Immature natural killer cell (primary cell): ENCODE measurements around the gene ERGIC3. TPM values are rescaled to one million over a fixed set of nuclear protein-coding genes. Genes with fewer than 3 reads are reported as not detected.
"Not testable (repeated sequence)": the region's sequence is repeated elsewhere in the genome, so short reads cannot be mapped to it uniquely, and the experiment has no call there.

Source experiments
- DNase-seq, 3 donors: peaks; one replicate each; pipeline ENCODE4 v3.0.0; 2022; ENCODE audit warnings: mixed read lengths in 1 of 3
- H3K27ac Mint-ChIP-seq, 6 donors: one replicate each; pipeline ENCODE4 v1.8.0; 2020; ENCODE audit warnings: mixed read lengths in 6 of 6, mild to moderate bottlenecking in 5 of 6, inconsistent platforms in 4 of 6, moderate library complexity in 3 of 6
- H3K27me3 Mint-ChIP-seq, 3 donors: one replicate each; pipeline ENCODE4 v1.8.0; 2020 to 2021; ENCODE audit warnings: low read depth in 3 of 3, mild to moderate bottlenecking in 3 of 3, mixed read lengths in 3 of 3, moderate library complexity in 3 of 3, inconsistent platforms in 1 of 3
- H3K36me3 Mint-ChIP-seq, 3 donors: one replicate each; pipeline ENCODE4 v1.8.0; 2020; ENCODE audit warnings: mixed read lengths in 3 of 3, inconsistent platforms in 2 of 3, mild to moderate bottlenecking in 2 of 3
- H3K4me1 Mint-ChIP-seq, 2 donors: one replicate each; pipeline ENCODE4 v1.8.0; 2020; ENCODE audit warnings: inconsistent platforms in 2 of 2, mild to moderate bottlenecking in 2 of 2, mixed read lengths in 2 of 2, moderate library complexity in 1 of 2
- H3K4me3 Mint-ChIP-seq, 5 donors: one replicate each; pipeline ENCODE4 v1.8.0; 2020; ENCODE audit warnings: mild to moderate bottlenecking in 5 of 5, mixed read lengths in 5 of 5, inconsistent platforms in 3 of 5, moderate library complexity in 3 of 5
- H3K9me3 Mint-ChIP-seq, 6 donors: one replicate each; pipeline ENCODE4 v1.8.0; 2020; ENCODE audit warnings: mild to moderate bottlenecking in 6 of 6, mixed read lengths in 6 of 6, inconsistent platforms in 4 of 6, moderate library complexity in 3 of 6
- polyA plus RNA-seq, 3 donors: library from polyadenylated mRNA; unstranded; fragments of 300-500 nt; fragmentation: Illumina TruSeq; gene quantifications; one replicate each; pipeline ENCODE4 v1.2.3, GENCODE V29; 2021

The ERGIC3 gene
- polyA plus RNA-seq, 3 donors from 2014 or later, result 102 to 169 (median 138) TPM

DNA sequence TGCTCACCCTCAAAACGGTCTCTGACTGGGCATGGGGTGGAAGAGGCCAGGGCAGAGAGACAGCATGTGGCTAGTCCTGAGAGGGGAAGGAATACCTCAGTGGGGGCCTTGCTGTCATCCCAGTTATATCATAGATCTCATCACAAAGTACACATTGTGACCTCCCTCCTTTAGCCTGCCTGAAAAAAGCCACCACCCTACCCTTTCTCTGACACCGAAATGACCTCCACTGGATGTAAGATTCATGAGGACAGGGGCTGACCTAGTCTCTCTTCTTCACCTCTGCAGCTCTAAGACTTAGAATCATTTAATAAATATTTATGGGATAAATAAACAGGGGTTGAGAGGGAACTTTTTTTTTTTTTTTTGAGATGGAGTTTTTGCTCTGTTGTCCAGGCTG, 12.3 kb upstream of the ERGIC3 start, which contains the start of gene C20orf173:
Gene C20orf173 (minus strand): TSS at position 101 of the 400 bp plus-strand sequence. CDS start 279 bp downstream, outside the sequence.
- H3K27me3 Mint-ChIP-seq, result peaks cover 0 to 2% (median 0%) of the 10 kb centered on the region in 3 donors
- no peaks in the 10 kb centered on the region for H3K4me1 Mint-ChIP-seq
- H3K27ac Mint-ChIP-seq, result peak within 1 kb of the TSS in 1 of 6 donors; percentile 67
- H3K36me3 Mint-ChIP-seq, result no peaks in the 10 kb centered on the region
- no peak for DNase-seq
- no peaks in the 10 kb centered on the region for H3K9me3 Mint-ChIP-seq
- no peak within 1 kb of the TSS for H3K4me3 Mint-ChIP-seq

DNA sequence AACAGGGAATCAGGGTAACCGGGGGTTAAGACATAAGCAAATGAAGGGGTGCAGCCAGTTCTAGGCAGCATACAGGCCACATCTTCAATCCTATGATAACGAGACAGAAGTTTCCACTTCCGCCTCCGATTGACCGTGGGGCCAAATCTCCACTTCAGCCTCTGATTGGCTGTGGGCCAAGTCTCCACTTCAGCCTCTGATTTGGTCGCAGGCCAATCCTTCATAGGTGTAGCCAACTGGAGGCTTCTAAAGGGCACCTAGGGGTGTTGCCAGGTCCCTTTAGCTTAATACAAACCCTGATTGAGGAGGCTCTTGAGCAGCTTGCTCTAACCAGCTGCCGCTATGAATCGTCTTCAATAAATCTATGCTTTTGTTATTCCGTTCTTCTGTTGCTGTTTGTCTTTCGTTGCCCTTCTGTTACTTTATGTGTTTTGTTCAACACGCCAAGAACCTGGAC, 2.1 kb upstream of the ERGIC3 start:
- Mint-ChIP-seq H3K27me3 (peaks cover 1 to 6% (median 4%) of the 10 kb centered on the region in 3 donors), H3K36me3 (peaks cover 0 to 5% (median 0%) of the 10 kb centered on the region in 3 donors), H3K4me3 (peak overlapping the region in 4 of 5 donors; percentile 34 to 66 (median 59)), H3K27ac (peak overlapping the region in 3 of 6 donors; percentile 27 to 86 (median 64)), H3K4me1 (peaks cover 14 to 30% of the 10 kb centered on the region in 2 donors), H3K9me3 (no peaks in the 10 kb centered on the region)
- peak; percentile 26 to 47 (median 46) for DNase-seq

DNA sequence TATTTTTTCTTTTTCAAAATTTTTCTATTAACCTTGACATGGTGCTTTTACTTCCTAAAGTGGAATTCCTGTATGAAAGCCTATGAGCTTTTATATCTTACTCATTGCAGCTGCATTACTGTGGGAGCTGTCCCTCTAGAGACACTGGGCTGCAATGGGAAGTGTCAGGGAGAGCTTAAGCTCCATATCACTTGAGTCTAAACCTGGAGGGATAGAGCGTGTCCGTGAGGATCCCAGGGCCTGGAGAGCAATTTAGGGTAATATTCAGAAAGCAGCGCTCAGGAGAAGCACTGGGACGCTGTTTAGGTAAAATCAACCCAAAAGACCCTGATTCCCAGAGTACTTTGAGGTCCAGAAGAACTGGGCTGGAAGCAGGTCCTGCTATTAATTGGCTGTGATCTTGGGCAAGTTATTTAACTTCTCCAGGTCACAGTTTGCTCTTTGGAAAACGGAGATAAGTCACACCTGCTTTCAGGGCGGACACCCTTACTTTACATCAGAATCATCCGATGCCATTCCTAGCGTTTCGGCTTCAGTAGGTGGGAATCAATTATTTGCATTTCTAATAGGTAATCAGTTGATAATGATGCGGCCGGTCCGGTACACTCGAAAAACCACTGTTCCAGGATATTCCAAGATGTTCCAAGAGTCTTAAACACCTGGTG, 628 bp upstream of the ERGIC3 start:
- Mint-ChIP-seq H3K36me3 (peaks cover 0 to 5% (median 0%) of the 10 kb centered on the region in 3 donors), H3K4me1 (peaks cover 14 to 30% of the 10 kb centered on the region in 2 donors), H3K27me3 (peaks cover 1 to 6% (median 4%) of the 10 kb centered on the region in 3 donors), H3K9me3 (no peaks in the 10 kb centered on the region), H3K27ac (peak overlapping the region; percentile 77 to 92 (median 88)), H3K4me3 (peak overlapping the region; percentile 88 to 92 (median 90))
- no peak for DNase-seq

DNA sequence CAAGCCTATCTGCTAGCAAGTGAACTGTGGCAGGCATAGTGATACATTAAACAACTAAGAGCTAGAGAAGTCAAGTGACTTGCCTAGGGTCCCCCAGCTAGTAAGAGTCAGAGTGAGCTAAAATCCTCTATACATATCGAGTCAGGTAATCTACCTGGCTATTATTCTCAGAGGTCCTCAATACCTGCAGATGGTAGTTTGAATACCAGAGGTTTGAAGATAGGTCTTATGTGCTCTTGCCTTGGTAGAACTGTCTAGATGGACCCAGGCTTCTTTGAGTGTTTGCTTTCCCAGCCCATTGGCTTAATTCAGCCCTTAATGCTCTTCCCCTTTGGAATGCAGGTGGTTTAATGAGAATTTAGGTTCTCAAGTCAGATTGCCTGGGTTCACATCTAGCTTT, 1.1 kb downstream of the ERGIC3 start:
- Mint-ChIP-seq H3K4me1 (peaks cover 14 to 30% of the 10 kb centered on the region in 2 donors), H3K27ac (peak overlapping the region; percentile 77 to 92 (median 86)), H3K4me3 (peak overlapping the region; percentile 88 to 92 (median 90)), H3K27me3 (peaks cover 1 to 6% (median 4%) of the 10 kb centered on the region in 3 donors), H3K36me3 (peaks cover 0 to 5% (median 0%) of the 10 kb centered on the region in 3 donors), H3K9me3 (no peaks in the 10 kb centered on the region)
- DNase-seq, result no peak

DNA sequence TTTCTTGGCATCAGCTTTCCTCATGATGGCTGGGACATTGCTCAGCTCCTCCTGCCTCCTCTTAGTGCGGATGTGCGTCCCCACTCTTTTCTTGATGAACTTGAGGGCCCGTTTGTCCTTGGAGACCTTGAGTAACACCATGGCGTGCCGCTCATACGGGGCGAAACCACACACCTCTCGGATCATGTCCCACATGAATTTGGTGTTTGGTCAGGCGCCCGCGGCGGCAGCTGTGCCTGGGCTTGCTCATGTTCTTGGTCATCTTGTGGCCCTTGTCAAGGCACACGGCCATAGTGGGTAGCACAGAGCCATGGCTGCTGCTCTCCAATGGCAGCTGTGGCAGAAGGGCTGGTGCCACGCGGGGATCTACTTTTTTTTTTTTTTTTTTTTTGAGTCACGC, 2.6 kb downstream of the ERGIC3 start:
- H3K9me3 Mint-ChIP-seq, result no peaks in the 10 kb centered on the region
- no peak for DNase-seq
- peaks cover 1 to 6% (median 4%) of the 10 kb centered on the region in 3 donors for H3K27me3 Mint-ChIP-seq
- peaks cover 14 to 30% of the 10 kb centered on the region in 2 donors for H3K4me1 Mint-ChIP-seq
- H3K36me3 Mint-ChIP-seq, result peaks cover 5 to 9% (median 9%) of the 10 kb centered on the region in 3 donors
- H3K27ac Mint-ChIP-seq, result no peak overlapping the region
- no peak overlapping the region for H3K4me3 Mint-ChIP-seq

DNA sequence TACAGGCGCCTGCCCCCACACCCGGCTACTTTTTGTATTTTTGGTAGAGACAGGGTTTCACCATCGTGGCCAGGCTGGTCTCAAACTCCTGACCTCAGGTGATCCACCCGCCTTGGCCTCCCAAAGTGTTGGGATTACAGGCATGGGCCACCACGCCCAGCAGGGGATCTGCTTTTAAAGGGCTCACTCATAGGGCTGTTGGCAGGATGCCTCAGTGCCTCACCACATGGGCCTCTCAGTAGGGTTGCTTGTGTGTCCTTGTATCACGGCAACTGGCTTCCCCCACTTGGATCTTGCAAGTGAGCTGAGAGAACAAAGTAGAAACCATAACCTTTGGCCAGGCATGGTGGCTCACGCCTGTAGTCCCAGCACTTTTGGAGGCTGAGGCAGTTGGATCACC, 3.1 kb downstream of the ERGIC3 start:
- Mint-ChIP-seq H3K36me3 (peaks cover 7 to 11% (median 9%) of the 10 kb centered on the region in 3 donors), H3K4me1 (peaks cover 14 to 30% of the 10 kb centered on the region in 2 donors)
- not testable (repeated sequence) for H3K9me3 Mint-ChIP-seq, H3K27me3 Mint-ChIP-seq, H3K4me3 Mint-ChIP-seq, DNase-seq, H3K27ac Mint-ChIP-seq

DNA sequence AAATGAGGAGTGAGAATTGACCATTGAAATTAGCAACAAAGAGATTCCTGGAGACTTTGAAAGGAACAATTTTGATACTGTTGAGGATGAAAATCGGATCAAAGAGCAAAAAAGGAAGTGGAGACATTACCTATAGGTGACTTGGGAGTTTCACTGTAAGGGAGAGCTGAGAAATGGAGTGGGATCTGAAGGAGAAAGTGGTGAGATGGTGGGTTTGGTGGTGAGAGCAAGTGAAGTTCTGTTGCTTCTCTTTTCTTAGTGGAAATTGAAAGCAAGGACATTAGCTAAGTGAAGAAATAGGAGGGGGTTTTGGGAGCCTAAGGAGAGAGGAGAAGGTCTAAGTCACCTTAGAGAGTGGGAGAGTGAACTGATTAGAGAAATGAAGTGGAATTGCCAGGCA, 4.2 kb downstream of the ERGIC3 start:
- H3K27me3 Mint-ChIP-seq, result peaks cover 1 to 6% (median 4%) of the 10 kb centered on the region in 3 donors

DNA sequence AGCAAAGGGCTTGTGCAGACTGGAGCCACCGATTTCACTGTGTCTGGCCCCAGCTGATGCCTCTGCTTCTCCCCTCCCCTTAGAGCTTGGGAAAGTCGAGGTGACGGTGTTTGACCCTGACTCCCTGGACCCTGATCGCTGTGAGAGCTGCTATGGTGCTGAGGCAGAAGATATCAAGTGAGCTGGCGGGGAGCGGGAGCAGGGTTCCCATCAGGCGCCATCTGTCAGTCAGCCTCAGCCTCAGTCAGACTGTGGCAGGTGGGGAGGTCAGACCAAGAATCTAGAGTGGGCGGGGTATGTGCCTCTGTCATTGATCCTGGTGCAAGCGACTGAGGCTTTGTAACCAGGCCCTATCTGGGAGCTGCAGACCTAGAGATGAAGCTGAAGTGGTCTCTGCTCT, 5.5 kb downstream of the ERGIC3 start:
- Mint-ChIP-seq H3K27me3 (no peaks in the 10 kb centered on the region), H3K36me3 (peaks cover 9 to 13% (median 10%) of the 10 kb centered on the region in 3 donors), H3K4me3 (no peak overlapping the region), H3K9me3 (no peaks in the 10 kb centered on the region), H3K4me1 (peaks cover 8 to 13% of the 10 kb centered on the region in 2 donors), H3K27ac (no peak overlapping the region)
- no peak for DNase-seq

More for the DNA sequence above, 4.2 kb downstream of the ERGIC3 start:
- peaks cover 9 to 13% (median 10%) of the 10 kb centered on the region in 3 donors for H3K36me3 Mint-ChIP-seq
- no peak overlapping the region for H3K4me3 Mint-ChIP-seq
- no peak for DNase-seq
- peaks cover 13 to 24% of the 10 kb centered on the region in 2 donors for H3K4me1 Mint-ChIP-seq
- no peak overlapping the region for H3K27ac Mint-ChIP-seq
- H3K9me3 Mint-ChIP-seq, result no peaks in the 10 kb centered on the region

DNA sequence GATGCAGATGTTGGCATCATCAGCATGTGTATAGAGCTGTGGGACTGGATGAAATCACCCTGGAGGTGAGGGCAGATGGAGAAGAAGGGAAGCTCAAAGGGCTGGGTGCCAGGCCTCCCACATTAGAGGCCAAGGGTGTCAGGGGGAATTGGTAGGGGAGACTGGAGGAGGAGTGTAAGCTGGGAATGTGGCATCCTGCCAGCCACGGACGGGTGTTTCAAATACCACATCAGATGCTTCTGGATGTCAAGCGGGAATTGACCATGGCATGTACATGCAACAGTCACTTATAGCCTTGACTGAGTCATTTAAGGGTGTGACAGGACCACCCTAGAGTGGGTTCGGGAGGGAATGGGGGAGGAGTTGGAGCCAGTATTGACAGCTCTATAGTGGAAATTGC, 9.6 kb downstream of the ERGIC3 start:
- Mint-ChIP-seq H3K27ac (no peak overlapping the region), H3K27me3 (no peaks in the 10 kb centered on the region)

DNA sequence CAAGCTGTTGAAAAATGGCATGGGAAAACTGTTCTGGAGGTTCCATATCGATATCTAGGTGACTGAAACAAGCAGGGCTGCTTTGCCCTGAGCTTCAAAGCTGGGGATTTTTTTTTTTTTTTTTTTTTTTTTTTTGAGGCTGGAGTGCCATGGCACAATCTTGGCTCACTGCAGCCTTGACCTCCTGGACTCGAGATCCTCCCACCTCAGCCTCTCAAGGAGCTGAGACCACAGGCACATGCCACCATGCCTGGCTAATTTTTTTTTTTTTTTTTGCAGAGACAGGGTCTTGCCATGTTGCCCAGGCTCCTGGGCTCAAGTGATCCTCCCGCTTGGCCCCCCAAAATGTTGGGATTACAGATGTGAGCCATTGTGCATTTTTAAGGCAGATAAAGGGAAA, 11.0 kb downstream of the ERGIC3 start:
- H3K27me3 Mint-ChIP-seq, result no peaks in the 10 kb centered on the region
- no peak overlapping the region for H3K4me3 Mint-ChIP-seq
- H3K9me3 Mint-ChIP-seq, result no peaks in the 10 kb centered on the region
- H3K4me1 Mint-ChIP-seq, result no peaks in the 10 kb centered on the region
- no peak overlapping the region for H3K27ac Mint-ChIP-seq
- DNase-seq, result no peak
- H3K36me3 Mint-ChIP-seq, result peaks cover 8 to 31% (median 13%) of the 10 kb centered on the region in 3 donors

More for the DNA sequence above, 9.6 kb downstream of the ERGIC3 start:
- Mint-ChIP-seq H3K4me3 (no peak overlapping the region), H3K36me3 (peaks cover 8 to 25% (median 13%) of the 10 kb centered on the region in 3 donors), H3K9me3 (no peaks in the 10 kb centered on the region), H3K4me1 (no peaks in the 10 kb centered on the region)
- no peak for DNase-seq

DNA sequence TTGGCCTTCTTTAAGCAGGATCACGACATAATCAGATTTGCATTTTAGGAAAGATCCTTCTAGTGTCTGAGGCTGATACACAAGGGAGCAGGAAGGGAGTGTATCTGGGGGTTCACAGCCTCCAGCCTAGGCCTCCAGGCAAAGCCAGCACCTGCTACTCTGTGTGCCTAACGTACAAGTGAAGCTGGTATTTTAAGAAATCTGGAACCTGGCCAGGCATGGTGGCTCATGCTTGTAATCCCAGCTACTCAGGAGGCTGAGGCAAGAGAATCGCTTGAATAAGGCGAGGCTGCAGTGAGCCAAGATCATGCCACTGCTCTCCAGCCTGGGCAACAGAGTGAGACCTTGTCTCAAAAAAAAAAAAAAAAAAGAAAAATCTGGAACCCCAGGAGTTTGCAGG, 13.6 kb downstream of the ERGIC3 start:
- H3K4me3 Mint-ChIP-seq, H3K4me1 Mint-ChIP-seq, DNase-seq, H3K9me3 Mint-ChIP-seq, H3K27me3 Mint-ChIP-seq: not testable (repeated sequence)
- peak overlapping the region in 2 of 6 donors; percentile 6 to 25 for H3K27ac Mint-ChIP-seq
- H3K36me3 Mint-ChIP-seq, result peaks cover 4 to 28% (median 7%) of the 10 kb centered on the region in 3 donors

DNA sequence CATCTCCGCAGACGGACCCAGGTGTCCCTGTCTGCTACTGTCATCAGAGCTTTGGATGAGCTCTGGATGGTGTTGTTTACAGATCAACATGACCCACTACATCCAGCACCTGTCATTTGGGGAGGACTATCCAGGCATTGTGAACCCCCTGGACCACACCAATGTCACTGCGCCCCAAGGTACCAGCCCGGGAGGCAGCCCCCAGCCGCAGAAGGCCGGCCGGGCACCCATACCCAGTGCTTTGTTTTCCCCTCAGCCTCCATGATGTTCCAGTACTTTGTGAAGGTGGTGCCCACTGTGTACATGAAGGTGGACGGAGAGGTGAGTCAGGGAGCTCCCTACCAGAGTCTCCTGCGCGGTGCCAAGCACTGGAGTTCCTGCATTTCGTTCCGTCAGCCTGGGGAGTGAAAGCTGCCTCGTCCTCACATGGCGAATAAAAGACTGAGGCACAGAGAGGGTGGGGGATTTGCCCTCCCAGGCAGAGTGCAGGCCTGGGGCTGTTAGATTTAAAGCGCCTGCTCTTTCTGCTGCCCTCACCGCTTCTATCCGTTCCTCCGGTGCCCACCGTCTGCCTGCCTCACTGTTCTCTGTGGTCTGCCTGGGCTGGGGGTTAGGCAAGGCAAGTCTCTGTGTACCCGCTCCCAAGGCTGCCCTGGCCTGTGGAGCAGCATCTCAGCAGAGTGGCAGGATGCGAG, 14.2 kb downstream of the ERGIC3 start:
- no peaks in the 10 kb centered on the region for H3K9me3 Mint-ChIP-seq
- H3K36me3 Mint-ChIP-seq, result peaks cover 4 to 28% (median 7%) of the 10 kb centered on the region in 3 donors
- H3K4me1 Mint-ChIP-seq, result no peaks in the 10 kb centered on the region
- no peak overlapping the region for H3K27ac Mint-ChIP-seq
- no peak for DNase-seq
- H3K4me3 Mint-ChIP-seq, result no peak overlapping the region
- no peaks in the 10 kb centered on the region for H3K27me3 Mint-ChIP-seq

DNA sequence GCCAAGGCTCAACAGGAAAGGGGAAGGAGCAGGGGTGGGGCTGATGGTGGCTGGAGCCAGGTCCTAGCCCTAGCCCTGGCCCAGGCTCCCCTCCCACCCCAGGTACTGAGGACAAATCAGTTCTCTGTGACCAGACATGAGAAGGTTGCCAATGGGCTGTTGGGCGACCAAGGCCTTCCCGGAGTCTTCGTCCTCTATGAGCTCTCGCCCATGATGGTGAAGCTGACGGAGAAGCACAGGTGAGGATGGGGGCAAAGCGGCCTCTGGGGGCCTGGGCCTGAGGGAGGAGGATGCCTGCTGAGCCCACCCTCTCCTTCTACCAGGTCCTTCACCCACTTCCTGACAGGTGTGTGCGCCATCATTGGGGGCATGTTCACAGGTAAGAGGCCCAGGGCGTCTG, 15.0 kb downstream of the ERGIC3 start:
- Mint-ChIP-seq H3K36me3 (peaks cover 4 to 28% (median 7%) of the 10 kb centered on the region in 3 donors), H3K27me3 (peaks cover 0 to 1% (median 0%) of the 10 kb centered on the region in 3 donors), H3K4me1 (no peaks in the 10 kb centered on the region), H3K4me3 (no peak overlapping the region), H3K27ac (no peak overlapping the region), H3K9me3 (no peaks in the 10 kb centered on the region)
- no peak for DNase-seq

DNA sequence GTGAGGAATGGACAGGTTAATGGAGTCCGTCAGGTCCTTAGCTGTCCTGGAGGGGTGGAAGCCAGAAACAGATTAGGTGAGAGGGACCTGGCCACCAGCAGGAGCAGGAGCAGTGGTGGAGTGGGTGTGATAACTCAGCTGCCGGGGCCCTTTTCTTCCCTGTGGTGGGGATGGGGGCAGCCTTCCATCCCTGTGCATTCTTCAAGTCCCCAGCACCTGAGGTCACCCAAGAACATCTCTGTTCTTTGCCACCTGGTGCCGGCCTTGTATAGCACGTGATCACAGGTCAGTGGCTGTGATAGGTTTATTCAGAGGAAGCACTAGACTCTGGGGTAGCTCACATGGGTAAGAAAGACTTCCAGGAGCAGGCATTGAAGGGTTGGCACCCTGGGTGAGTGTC, 16.6 kb downstream of the ERGIC3 start:
- Mint-ChIP-seq H3K4me3 (no peak overlapping the region), H3K9me3 (no peaks in the 10 kb centered on the region), H3K36me3 (peaks cover 4 to 28% (median 7%) of the 10 kb centered on the region in 3 donors), H3K4me1 (no peaks in the 10 kb centered on the region), H3K27me3 (peaks cover 0 to 2% (median 0%) of the 10 kb centered on the region in 3 donors), H3K27ac (peak overlapping the region in 2 of 6 donors; percentile 65 to 66)
- DNase-seq, result no peak
